Activated naive CD4-positive, alpha-beta T cell treated with anti-CD3 and anti-CD28 coated beads for 36 hours (primary cell): ENCODE measurements around the gene FEV. TPM values are rescaled to one million over a fixed set of nuclear protein-coding genes. Genes with fewer than 3 reads are reported as not detected.
"Not testable (repeated sequence)": the region's sequence is repeated elsewhere in the genome, so short reads cannot be mapped to it uniquely, and the experiment has no call there.

Experiments used
- CTCF ChIA-PET: fragments of 350-600 bp; sonication (Branson Sonifier 250); formaldehyde crosslinking; loops from one replicate; lab custom pipeline; 2021; ENCODE audit warnings: antibody characterized with exemption; lab: Charles Lee
- DNase-seq: peaks from one replicate; pipeline ENCODE4 v3.0.0-alpha.2; 2020
- H3K27ac Mint-ChIP-seq: one replicate; pipeline ENCODE4 v1.8.0; 2021; ENCODE audit warnings: mild to moderate bottlenecking, mixed read lengths
- H3K27me3 Mint-ChIP-seq: one replicate; pipeline ENCODE4 v1.8.0; 2021; ENCODE audit warnings: low read depth, mixed read lengths
- H3K36me3 Mint-ChIP-seq: one replicate; pipeline ENCODE4 v1.8.0; 2021; ENCODE audit warnings: low read depth, mixed read lengths
- H3K4me1 Mint-ChIP-seq: one replicate; pipeline ENCODE4 v1.8.0; 2021; ENCODE audit warnings: low read depth, mixed read lengths
- H3K4me3 Mint-ChIP-seq: one replicate; pipeline ENCODE4 v1.8.0; 2021; ENCODE audit warnings: mild to moderate bottlenecking, moderate library complexity, mixed read lengths
- H3K9me3 Mint-ChIP-seq: one replicate; pipeline ENCODE4 v1.8.0; 2021; ENCODE audit warnings: mixed read lengths
- intact Hi-C: fragments of 100-400 bp; cut with micrococcal nuclease; formaldehyde crosslinking; loops from one replicate; pipeline ENCODE4 v1.15.1; 2023
- microRNA-seq: library from miRNA; unstranded; fragments of <30 nt; microRNA quantifications from one replicate; pipeline ENCODE4 v1.2.0, GENCODE V29; 2022; ENCODE audit warnings: borderline microRNAs expressed, borderline replicate concordance
- total RNA-seq, 2 experiments: library from RNA; stranded (reverse); gene quantifications; one replicate each; pipeline ENCODE4 v1.2.3, GENCODE V29; 2021

The FEV gene
- total RNA-seq, 2 experiments from 2014 or later: not detected

DNA sequence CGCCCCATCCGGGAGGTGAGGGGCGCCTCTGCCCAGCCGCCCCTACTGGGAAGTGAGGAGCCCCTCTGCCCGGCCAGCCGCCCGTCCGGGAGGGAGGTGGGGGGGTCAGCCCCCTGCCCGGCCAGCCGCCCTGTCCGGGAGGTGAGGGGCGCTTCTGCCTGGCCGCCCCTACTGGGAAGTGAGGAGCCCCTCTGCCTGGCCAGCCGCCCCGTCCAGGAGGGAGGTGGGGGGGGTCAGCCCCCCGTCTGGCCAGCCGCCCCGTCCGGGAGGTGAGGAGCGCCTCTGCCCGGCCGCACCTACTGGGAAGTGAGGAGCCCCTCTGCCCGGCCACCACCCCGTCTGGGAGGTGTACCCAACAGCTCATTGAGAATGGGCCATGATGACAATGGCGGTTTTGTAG, 53.2 kb downstream of the FEV start:
- H3K4me3 Mint-ChIP-seq, intact Hi-C loops, CTCF ChIA-PET, H3K36me3 Mint-ChIP-seq, H3K27ac Mint-ChIP-seq, H3K4me1 Mint-ChIP-seq, H3K9me3 Mint-ChIP-seq, DNase-seq: not testable (repeated sequence)
- H3K27me3 Mint-ChIP-seq: peaks cover 19% of the 10 kb centered on the region

Small RNAs within 50 kb of the gene (microRNA-seq; reads per million reads assigned to microRNA genes)
- not detected for gene MIR375

Other genes with a start within 250 kb of the FEV start
- gene CYP27A1, start 203.0 kb downstream of the FEV start, total RNA-seq: not detected
- not detected for gene PRKAG3, start 153.4 kb downstream of the FEV start, total RNA-seq
- not detected for gene WNT6, start 125.4 kb downstream of the FEV start, total RNA-seq
- gene WNT10A, start 104.3 kb downstream of the FEV start, total RNA-seq: 1 to 10 TPM; 1.1 to 1.3 TPM
- gene CDK5R2, start 25.5 kb downstream of the FEV start, total RNA-seq: not detected
- gene CRYBA2, start 8.2 kb upstream of the FEV start, total RNA-seq: not detected
- gene CFAP65, start 56.3 kb upstream of the FEV start, total RNA-seq: not detected
- not detected for gene IHH, start 75.7 kb upstream of the FEV start, total RNA-seq
- 10 to 100 TPM; 24.4 to 26.6 TPM for gene NHEJ1, start 175.6 kb upstream of the FEV start, total RNA-seq
- gene SLC23A3, start 184.8 kb upstream of the FEV start, total RNA-seq: under 1 TPM; 0.84 to 0.95 TPM
- 10 to 100 TPM; 27.0 to 31.4 TPM for gene CNPPD1, start 191.7 kb upstream of the FEV start, total RNA-seq
- 10 to 100 TPM; 44.0 to 44.1 TPM for gene RETREG2, start 193.1 kb upstream of the FEV start, total RNA-seq
- gene ZFAND2B, start 221.6 kb upstream of the FEV start, total RNA-seq: 10 to 100 TPM; 32.6 to 33.6 TPM
- 1 to 10 TPM; 7.0 to 7.5 TPM for gene ABCB6, start 233.8 kb upstream of the FEV start, total RNA-seq
- 10 to 100 TPM; 26.0 to 27.7 TPM for gene ATG9A, start 244.5 kb upstream of the FEV start, total RNA-seq
- gene ANKZF1, start 244.6 kb upstream of the FEV start, total RNA-seq: 10 to 100 TPM; 87.7 to 88.5 TPM